ENCODE measurements around the gene KRABD2.

The KRABD2 gene

GRCh38 chr17:8418471-8418870 lies 42.0 kb upstream of the KRABD2 start:
- H3K9me3 ChIP-seq (ENCODE audit: low read depth, low read length) = no peaks in the 10 kb centered on the region
- no peak overlapping the region for H3K4me2 ChIP-seq (ENCODE audit: insufficient read depth, low read length)
- H3K4me3 ChIP-seq (ENCODE audit: insufficient read depth, low read length) = no peak overlapping the region
- H3K27ac ChIP-seq (ENCODE audit: low read depth, low read length) = no peak overlapping the region
- no peak for DNase-seq (ENCODE audit: insufficient read length, low spot score, missing footprints)
- no peaks in the 10 kb centered on the region for H4K20me1 ChIP-seq (ENCODE audit: insufficient read depth, low read length)
- no peaks in the 10 kb centered on the region for H3K36me3 ChIP-seq (ENCODE audit: insufficient read depth, low read length)
- H2AFZ ChIP-seq (ENCODE audit: low read length) = no peak overlapping the region
- peaks cover 15% of the 10 kb centered on the region for H3K4me1 ChIP-seq (ENCODE audit: insufficient read depth, low read length)
- H3K79me2 ChIP-seq (ENCODE audit: insufficient read depth, low read length) = no peaks in the 10 kb centered on the region
- TF ChIP-seq CTCF (IDR thresholded peaks at IDR 0.05; ENCODE audit: extremely low read depth, low read depth, low read length) = no peak
- H3K27me3 ChIP-seq (ENCODE audit: insufficient read depth, low read length) = peaks cover 24% of the 10 kb centered on the region

- Histone ChIP-seq H3K4me2 (ENCODE audit: insufficient read depth, low read length) (no peak overlapping the region), H2AFZ (ENCODE audit: low read length) (no peak overlapping the region), H3K27ac (ENCODE audit: low read depth, low read length) (no peak overlapping the region), H3K27me3 (ENCODE audit: insufficient read depth, low read length) (peaks cover 24% of the 10 kb centered on the region), H3K4me1 (ENCODE audit: insufficient read depth, low read length) (peaks cover 15% of the 10 kb centered on the region), H3K79me2 (ENCODE audit: insufficient read depth, low read length) (no peaks in the 10 kb centered on the region), H3K4me3 (ENCODE audit: insufficient read depth, low read length) (no peak overlapping the region), H4K20me1 (ENCODE audit: insufficient read depth, low read length) (no peaks in the 10 kb centered on the region), H3K9me3 (ENCODE audit: low read depth, low read length) (no peaks in the 10 kb centered on the region), H3K36me3 (ENCODE audit: insufficient read depth, low read length) (no peaks in the 10 kb centered on the region)
- TF ChIP-seq CTCF (IDR thresholded peaks at IDR 0.05; ENCODE audit: extremely low read depth, low read depth, low read length) = no peak
- DNase-seq (ENCODE audit: insufficient read length, low spot score, missing footprints) = no peak
These were observed 41.3 kb upstream of the KRABD2 start for GRCh38 chr17:8417806-8418205.

GRCh38 chr17:8413938-8414337 lies 37.4 kb upstream of the KRABD2 start:
- Histone ChIP-seq H3K4me3 (ENCODE audit: insufficient read depth, low read length) (no peak overlapping the region), H3K4me1 (ENCODE audit: insufficient read depth, low read length) (peaks cover 3% of the 10 kb centered on the region), H3K27ac (ENCODE audit: low read depth, low read length) (no peak overlapping the region), H3K79me2 (ENCODE audit: insufficient read depth, low read length) (no peaks in the 10 kb centered on the region), H2AFZ (ENCODE audit: low read length) (no peak overlapping the region), H3K9me3 (ENCODE audit: low read depth, low read length) (no peaks in the 10 kb centered on the region), H3K27me3 (ENCODE audit: insufficient read depth, low read length) (peaks cover 24% of the 10 kb centered on the region), H4K20me1 (ENCODE audit: insufficient read depth, low read length) (no peaks in the 10 kb centered on the region), H3K36me3 (ENCODE audit: insufficient read depth, low read length) (no peaks in the 10 kb centered on the region), H3K4me2 (ENCODE audit: insufficient read depth, low read length) (no peak overlapping the region)
- no peak for TF ChIP-seq CTCF (IDR thresholded peaks at IDR 0.05; ENCODE audit: extremely low read depth, low read depth, low read length)
- no peak for DNase-seq (ENCODE audit: insufficient read length, low spot score, missing footprints)

- H3K27me3 ChIP-seq (ENCODE audit: insufficient read depth, low read length) = peaks cover 24% of the 10 kb centered on the region
- no peak overlapping the region for H2AFZ ChIP-seq (ENCODE audit: low read length)
- H3K4me3 ChIP-seq (ENCODE audit: insufficient read depth, low read length) = no peak overlapping the region
These were observed 36.8 kb upstream of the KRABD2 start for GRCh38 chr17:8413328-8413727.

More at GRCh38 chr17:8413328-8413727, 36.8 kb upstream of the KRABD2 start:
- H3K4me2 ChIP-seq (ENCODE audit: insufficient read depth, low read length) = no peak overlapping the region
- H3K27ac ChIP-seq (ENCODE audit: low read depth, low read length) = no peak overlapping the region
- no peaks in the 10 kb centered on the region for H4K20me1 ChIP-seq (ENCODE audit: insufficient read depth, low read length)
- H3K4me1 ChIP-seq (ENCODE audit: insufficient read depth, low read length) = peaks cover 3% of the 10 kb centered on the region
- TF ChIP-seq CTCF (IDR thresholded peaks at IDR 0.05; ENCODE audit: extremely low read depth, low read depth, low read length) = no peak
- no peaks in the 10 kb centered on the region for H3K79me2 ChIP-seq (ENCODE audit: insufficient read depth, low read length)
- no peaks in the 10 kb centered on the region for H3K36me3 ChIP-seq (ENCODE audit: insufficient read depth, low read length)
- no peak for DNase-seq (ENCODE audit: insufficient read length, low spot score, missing footprints)
- no peaks in the 10 kb centered on the region for H3K9me3 ChIP-seq (ENCODE audit: low read depth, low read length)
